Naive thymus-derived CD8-positive, alpha-beta T cell (primary cell): ENCODE results near the gene FAT4. TPM values are rescaled to one million over a fixed set of nuclear protein-coding genes. Genes with fewer than 3 reads are reported as not detected.

ENCODE experiments used
- ATAC-seq, 2 donors: fragments of 150-1000 bp; cut with Tn5 transposase in 1 of 2; sonication (Bioruptor Pico), chemical (Tn5 transposase) in 1 of 2; 1 replicate in 1 of 2; 2 replicates in 1 of 2; pipeline ENCODE4 v1.10.0; 2021; ENCODE audit warnings: mild to moderate bottlenecking in 2 of 2, moderate library complexity in 2 of 2
- POLR2A ChIA-PET: fragments of 350-600 bp; sonication (Branson Sonifier 250); formaldehyde crosslinking; loops from one replicate; lab custom pipeline; 2021; ENCODE audit warnings: antibody characterized with exemption; lab: Charles Lee
- DNase-seq, 10 donors: peaks; one replicate each; pipeline versions ENCODE4 v3.0.0 to v3.0.0-alpha.2; 2020 to 2022
- H3K27ac Mint-ChIP-seq, 10 donors: one replicate each; pipeline ENCODE4 v1.8.0; 2020 to 2022; ENCODE audit warnings: mild to moderate bottlenecking in 10 of 10, mixed read lengths in 10 of 10, moderate library complexity in 4 of 10, inconsistent platforms in 1 of 10
- H3K27me3 Mint-ChIP-seq, 5 donors: one replicate each; pipeline ENCODE4 v1.8.0; 2021 to 2022; ENCODE audit warnings: mixed read lengths in 5 of 5
- H3K36me3 Mint-ChIP-seq, 3 donors: one replicate each; pipeline ENCODE4 v1.8.0; 2020 to 2022; ENCODE audit warnings: mixed read lengths in 3 of 3, mild to moderate bottlenecking in 2 of 3, inconsistent platforms in 1 of 3
- H3K4me1 Mint-ChIP-seq, 4 donors: one replicate each; pipeline ENCODE4 v1.8.0; 2021 to 2022; ENCODE audit warnings: mixed read lengths in 4 of 4
- H3K4me3 Mint-ChIP-seq, 10 donors: one replicate each; pipeline ENCODE4 v1.8.0; 2020 to 2022; ENCODE audit warnings: mild to moderate bottlenecking in 10 of 10, mixed read lengths in 10 of 10, moderate library complexity in 6 of 10, inconsistent platforms in 1 of 10
- H3K9me3 Mint-ChIP-seq, 9 donors: one replicate each; pipeline ENCODE4 v1.8.0; 2020 to 2022; ENCODE audit warnings: mixed read lengths in 9 of 9, mild to moderate bottlenecking in 3 of 9, inconsistent platforms in 1 of 9, moderate library complexity in 1 of 9
- polyA plus RNA-seq, 3 donors: library from polyadenylated mRNA; unstranded; fragments of 300-500 nt; fragmentation: Illumina TruSeq; gene quantifications; one replicate each; pipeline ENCODE4 v1.2.3, GENCODE V29; 2021
- total RNA-seq, 8 experiments: library from RNA in 2 of 8; stranded (reverse) in 2 of 8; gene quantifications; one replicate each; pipeline ENCODE4 v1.2.3 and lab custom pipeline; 2021 to 2026

The FAT4 gene
- total RNA-seq (under 1 TPM in 1 of 2 experiments, not detected in 1; 0.03 TPM), polyA plus RNA-seq (not detected), total RNA-seq (lab: John Stamatoyannopoulos, UW) (0 to 0.59 (median 0.07) reads per million in 6 experiments)

DNA sequence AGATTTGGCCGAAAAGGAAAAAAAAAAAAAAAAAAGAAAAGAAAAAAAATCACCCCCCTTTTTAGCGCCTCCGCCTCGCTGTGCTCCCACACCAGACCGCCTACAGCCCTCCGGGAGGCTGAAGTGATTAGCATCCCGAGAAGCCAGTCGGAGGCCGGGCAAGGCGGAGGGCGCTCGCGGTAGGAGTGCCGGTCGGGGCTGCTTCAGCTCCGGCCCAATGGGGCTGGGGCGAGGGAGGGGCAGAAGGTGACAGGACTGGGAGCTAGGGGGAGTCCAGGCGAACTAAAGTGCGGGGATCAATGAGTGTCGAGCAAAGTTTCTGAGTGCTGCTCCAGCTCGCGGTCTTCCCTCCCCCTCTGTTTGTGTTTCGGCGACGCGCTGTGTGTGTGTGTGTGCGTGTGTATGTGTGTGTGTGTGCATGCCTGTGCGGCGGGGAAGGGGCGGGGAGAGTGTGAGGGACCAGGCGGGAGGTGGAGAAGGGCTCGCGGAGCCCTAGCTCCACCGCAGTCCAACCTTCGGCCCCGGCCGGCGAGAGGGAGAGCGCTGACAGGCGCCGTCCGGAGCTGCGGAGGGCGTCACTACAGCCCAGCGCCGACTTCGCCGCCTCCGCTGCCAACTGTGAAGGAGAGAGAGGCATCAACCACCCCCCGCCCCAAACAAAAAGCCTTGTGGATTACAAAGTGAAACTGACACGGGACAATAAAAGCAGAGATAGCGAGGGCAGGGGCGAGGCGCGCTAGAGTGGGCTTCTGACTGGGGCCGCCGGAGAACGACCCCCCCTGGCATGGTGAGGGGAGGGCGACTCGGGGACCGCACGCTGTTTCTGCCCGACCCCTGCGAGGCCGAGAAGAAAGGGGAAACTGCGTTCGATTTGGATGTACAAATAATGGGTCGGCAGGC is at the start of gene FAT4:
FAT4 (plus strand) TSS at position 280 of the 900 bp plus-strand sequence. CDS start 1,457 bp downstream, outside the sequence.
- peaks cover 18 to 41% (median 35%) of the 10 kb centered on the region in 4 donors for H3K4me1 Mint-ChIP-seq
- peak within 1 kb of the TSS; percentile 75 to 90 (median 84) for H3K4me3 Mint-ChIP-seq
- peak within 1 kb of the TSS in 2 of 10 donors; percentile 27 to 47 for H3K27ac Mint-ChIP-seq
- ATAC-seq = peak; percentile 61 to 65
- H3K36me3 Mint-ChIP-seq = peaks cover 0 to 7% (median 0%) of the 10 kb centered on the region in 3 donors
- POLR2A ChIA-PET = no interaction called here
- H3K9me3 Mint-ChIP-seq = peaks cover 0 to 7% (median 0%) of the 10 kb centered on the region in 9 donors
- peak in 5 of 10 donors; percentile 18 to 33 (median 30) for DNase-seq
- peaks cover 34 to 92% (median 64%) of the 10 kb centered on the region in 5 donors for H3K27me3 Mint-ChIP-seq

GRCh38 chr4:125265846-125266245 is 48.9 kb upstream of the FAT4 start:
- H3K9me3 Mint-ChIP-seq = peaks cover 0 to 10% (median 0%) of the 10 kb centered on the region in 9 donors
- H3K36me3 Mint-ChIP-seq = no peaks in the 10 kb centered on the region
- no peak overlapping the region for H3K4me3 Mint-ChIP-seq
- H3K27me3 Mint-ChIP-seq = peaks cover 0 to 4% (median 0%) of the 10 kb centered on the region in 5 donors
- H3K4me1 Mint-ChIP-seq = no peaks in the 10 kb centered on the region
- no peak overlapping the region for H3K27ac Mint-ChIP-seq
- no peak for DNase-seq
- POLR2A ChIA-PET = no interaction called here
- ATAC-seq = no peak

DNA sequence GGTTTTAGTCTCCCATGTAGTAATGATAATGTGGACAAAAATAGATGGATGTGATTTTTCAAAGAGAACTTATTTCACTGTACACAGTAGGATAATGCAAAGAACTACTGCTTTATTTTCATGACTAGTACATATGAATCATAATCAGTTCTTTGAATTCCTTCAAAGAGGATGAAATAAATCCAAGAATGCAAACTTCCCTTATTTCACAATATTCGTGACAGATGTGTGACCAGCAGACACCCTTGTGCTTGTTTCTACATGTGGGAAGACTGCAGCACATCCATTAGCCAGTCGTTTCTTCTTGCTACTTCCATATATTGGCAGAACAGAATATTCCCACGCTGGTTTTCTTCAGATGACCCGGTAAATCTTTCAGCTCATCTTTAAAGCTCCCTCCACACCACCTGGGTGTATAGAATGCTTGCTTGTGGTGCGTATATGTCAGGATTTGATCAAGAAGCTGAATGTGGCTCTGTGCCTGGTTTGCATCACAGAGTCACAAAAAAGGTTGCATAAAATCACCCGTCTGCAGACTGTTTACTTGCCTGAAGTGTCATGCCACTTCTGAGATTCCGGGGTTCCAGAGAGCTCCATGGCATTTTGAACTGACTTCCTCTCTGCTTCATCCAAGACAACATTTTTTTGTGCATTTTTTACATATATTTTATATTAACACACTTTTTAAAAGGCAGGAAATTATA is 47.7 kb upstream of the FAT4 start:
- POLR2A ChIA-PET = no interaction called here
- no peak for DNase-seq

DNA sequence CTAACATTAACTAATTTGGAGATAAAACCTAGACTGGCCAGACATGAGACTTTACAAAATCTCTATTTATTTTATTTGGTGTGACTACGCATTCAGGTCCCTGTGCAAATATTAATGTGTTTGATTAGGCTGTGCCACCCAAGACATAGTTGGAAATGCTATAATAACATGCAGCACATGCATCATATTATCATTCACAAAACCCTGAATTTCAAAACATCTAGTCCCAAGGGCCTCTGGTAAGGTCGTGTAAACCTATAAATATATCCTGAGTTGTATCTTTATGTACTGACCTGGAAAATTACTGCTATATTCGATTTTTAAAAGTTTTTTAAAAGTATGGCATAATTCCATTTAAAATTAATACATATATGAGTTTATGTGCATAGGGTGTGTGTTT is 47.1 kb upstream of the FAT4 start:
- no peak for ATAC-seq
- Mint-ChIP-seq H3K4me3 (no peak overlapping the region), H3K9me3 (peaks cover 0 to 10% (median 0%) of the 10 kb centered on the region in 9 donors), H3K4me1 (no peaks in the 10 kb centered on the region), H3K36me3 (no peaks in the 10 kb centered on the region), H3K27me3 (peaks cover 0 to 4% (median 1%) of the 10 kb centered on the region in 5 donors), H3K27ac (no peak overlapping the region)
- POLR2A ChIA-PET = no interaction called here
- DNase-seq = no peak

More for the DNA sequence above, 47.7 kb upstream of the FAT4 start:
- Mint-ChIP-seq H3K9me3 (peaks cover 0 to 10% (median 0%) of the 10 kb centered on the region in 9 donors), H3K27me3 (peaks cover 0 to 4% (median 1%) of the 10 kb centered on the region in 5 donors), H3K4me3 (no peak overlapping the region), H3K36me3 (no peaks in the 10 kb centered on the region), H3K4me1 (no peaks in the 10 kb centered on the region), H3K27ac (no peak overlapping the region)
- no peak for ATAC-seq

GRCh38 chr4:125268068-125268755 is 46.5 kb upstream of the FAT4 start:
- DNase-seq (no peak), ATAC-seq (no peak)
- no peaks in the 10 kb centered on the region for H3K36me3 Mint-ChIP-seq
- peaks cover 0 to 4% (median 1%) of the 10 kb centered on the region in 5 donors for H3K27me3 Mint-ChIP-seq
- H3K4me3 Mint-ChIP-seq = no peak overlapping the region
- H3K9me3 Mint-ChIP-seq = peaks cover 0 to 10% (median 0%) of the 10 kb centered on the region in 9 donors
- H3K27ac Mint-ChIP-seq = no peak overlapping the region
- POLR2A ChIA-PET = no interaction called here
- H3K4me1 Mint-ChIP-seq = no peaks in the 10 kb centered on the region

DNA sequence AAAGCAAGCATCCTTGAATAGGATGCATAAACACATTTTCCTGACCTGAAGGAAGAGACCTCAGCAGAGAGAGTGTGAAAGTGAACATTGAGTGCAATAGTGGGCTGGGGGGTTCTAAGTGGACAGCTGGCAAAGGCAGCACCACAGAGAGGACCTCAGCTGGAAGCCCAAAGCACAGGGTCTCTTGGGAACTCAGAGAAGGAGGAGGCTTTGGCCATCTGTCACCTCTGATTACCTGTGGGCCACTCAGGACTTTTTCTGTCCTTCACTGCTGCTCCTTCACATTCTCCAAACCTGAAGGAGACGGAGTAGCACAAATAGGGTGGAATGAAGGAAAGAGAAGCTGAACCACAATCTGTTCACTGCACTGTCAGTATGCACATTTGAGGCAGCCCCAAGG is 37.9 kb upstream of the FAT4 start:
- no peak overlapping the region for H3K27ac Mint-ChIP-seq
- no peaks in the 10 kb centered on the region for H3K36me3 Mint-ChIP-seq
- POLR2A ChIA-PET = no interaction called here
- peaks cover 0 to 2% (median 0%) of the 10 kb centered on the region in 9 donors for H3K9me3 Mint-ChIP-seq
- no peak for DNase-seq
- ATAC-seq = no peak
- H3K4me3 Mint-ChIP-seq = no peak overlapping the region
- no peaks in the 10 kb centered on the region for H3K4me1 Mint-ChIP-seq
- H3K27me3 Mint-ChIP-seq = peaks cover 0 to 7% (median 0%) of the 10 kb centered on the region in 5 donors

GRCh38 chr4:125277790-125278189 is 37.0 kb upstream of the FAT4 start:
- Mint-ChIP-seq H3K4me1 (no peaks in the 10 kb centered on the region), H3K27ac (no peak overlapping the region), H3K9me3 (peaks cover 0 to 2% (median 0%) of the 10 kb centered on the region in 9 donors), H3K4me3 (no peak overlapping the region), H3K36me3 (no peaks in the 10 kb centered on the region), H3K27me3 (peaks cover 0 to 5% (median 0%) of the 10 kb centered on the region in 5 donors)
- no peak for ATAC-seq
- POLR2A ChIA-PET = no interaction called here
- DNase-seq = no peak

GRCh38 chr4:125280892-125281403 is 33.8 kb upstream of the FAT4 start:
- POLR2A ChIA-PET = no interaction called here
- Mint-ChIP-seq H3K4me3 (no peak overlapping the region), H3K27ac (no peak overlapping the region), H3K4me1 (no peaks in the 10 kb centered on the region), H3K27me3 (peaks cover 0 to 3% (median 0%) of the 10 kb centered on the region in 5 donors), H3K36me3 (no peaks in the 10 kb centered on the region), H3K9me3 (peaks cover 0 to 2% (median 0%) of the 10 kb centered on the region in 9 donors)
- no peak for DNase-seq
- ATAC-seq = no peak

GRCh38 chr4:125283707-125284279 is 31.0 kb upstream of the FAT4 start:
- DNase-seq (no peak), ATAC-seq (no peak)
- Mint-ChIP-seq H3K4me1 (no peaks in the 10 kb centered on the region), H3K27me3 (peaks cover 0 to 3% (median 0%) of the 10 kb centered on the region in 5 donors), H3K9me3 (peaks cover 0 to 2% (median 0%) of the 10 kb centered on the region in 9 donors), H3K36me3 (no peaks in the 10 kb centered on the region), H3K4me3 (no peak overlapping the region), H3K27ac (no peak overlapping the region)
- POLR2A ChIA-PET = no interaction called here

DNA sequence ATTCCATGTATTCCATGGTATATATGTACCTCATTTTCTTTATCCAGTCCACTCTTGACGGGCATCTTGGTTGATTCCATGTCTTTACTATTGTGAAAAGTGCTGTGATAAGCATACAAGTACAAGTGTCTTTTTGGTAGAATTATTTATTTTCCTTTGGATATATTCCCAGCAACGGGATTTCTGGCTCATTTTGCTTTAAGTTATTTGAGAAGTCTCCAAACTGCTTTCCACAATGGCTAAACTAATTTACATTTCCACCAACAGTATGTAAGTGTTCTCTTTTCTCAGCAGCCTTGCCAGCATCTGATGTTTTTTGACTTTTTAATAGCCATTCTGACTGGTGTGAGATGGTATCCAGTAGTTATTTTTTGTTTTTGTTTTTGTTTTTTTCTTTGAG is 17.6 kb upstream of the FAT4 start:
- no peak overlapping the region for H3K4me3 Mint-ChIP-seq
- peaks cover 0 to 14% (median 3%) of the 10 kb centered on the region in 9 donors for H3K9me3 Mint-ChIP-seq
- no peak for DNase-seq
- no peaks in the 10 kb centered on the region for H3K36me3 Mint-ChIP-seq
- no peaks in the 10 kb centered on the region for H3K4me1 Mint-ChIP-seq
- POLR2A ChIA-PET = no interaction called here
- H3K27ac Mint-ChIP-seq = no peak overlapping the region
- H3K27me3 Mint-ChIP-seq = peaks cover 0 to 7% (median 0%) of the 10 kb centered on the region in 5 donors
- ATAC-seq = no peak

GRCh38 chr4:125303058-125303457 is 11.7 kb upstream of the FAT4 start:
- Mint-ChIP-seq H3K27me3 (peaks cover 0 to 4% (median 1%) of the 10 kb centered on the region in 5 donors), H3K4me3 (no peak overlapping the region), H3K4me1 (no peaks in the 10 kb centered on the region), H3K36me3 (no peaks in the 10 kb centered on the region), H3K9me3 (no peaks in the 10 kb centered on the region), H3K27ac (no peak overlapping the region)
- POLR2A ChIA-PET = no interaction called here
- DNase-seq (no peak), ATAC-seq (no peak)

DNA sequence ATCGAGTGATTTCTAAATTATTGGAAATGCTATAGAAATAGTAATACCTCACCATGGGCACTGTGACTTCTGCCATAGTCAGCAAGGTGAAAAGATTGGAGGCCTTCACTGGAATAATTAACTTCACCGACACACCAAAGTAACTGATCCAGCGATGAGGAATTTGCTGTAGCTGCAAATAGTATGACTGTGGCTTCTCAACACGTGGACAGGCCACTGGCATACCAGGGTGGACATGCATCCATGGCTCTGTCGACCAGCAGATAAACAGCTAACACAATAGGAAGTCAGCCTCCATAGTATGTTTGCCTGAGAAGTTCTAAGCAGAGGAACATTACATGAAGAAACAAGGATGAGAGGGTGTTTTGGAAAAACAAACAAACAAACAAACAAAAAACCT is 10.9 kb upstream of the FAT4 start:
- no peak for DNase-seq
- no peak for ATAC-seq
- Mint-ChIP-seq H3K9me3 (no peaks in the 10 kb centered on the region), H3K27me3 (peaks cover 0 to 4% (median 1%) of the 10 kb centered on the region in 5 donors), H3K4me1 (no peaks in the 10 kb centered on the region), H3K4me3 (no peak overlapping the region), H3K27ac (peak overlapping the region in 1 of 10 donors; percentile 9), H3K36me3 (no peaks in the 10 kb centered on the region)
- POLR2A ChIA-PET = no interaction called here
